ENCODE data around the gene CST6. TPM values are rescaled to one million over a fixed set of nuclear protein-coding genes. Genes with fewer than 3 reads are reported as not detected.

CST6 gene
- polyA plus RNA-seq, 2 of the 4 experiments (the other 2 are of a cell fraction): not detected

DNA sequence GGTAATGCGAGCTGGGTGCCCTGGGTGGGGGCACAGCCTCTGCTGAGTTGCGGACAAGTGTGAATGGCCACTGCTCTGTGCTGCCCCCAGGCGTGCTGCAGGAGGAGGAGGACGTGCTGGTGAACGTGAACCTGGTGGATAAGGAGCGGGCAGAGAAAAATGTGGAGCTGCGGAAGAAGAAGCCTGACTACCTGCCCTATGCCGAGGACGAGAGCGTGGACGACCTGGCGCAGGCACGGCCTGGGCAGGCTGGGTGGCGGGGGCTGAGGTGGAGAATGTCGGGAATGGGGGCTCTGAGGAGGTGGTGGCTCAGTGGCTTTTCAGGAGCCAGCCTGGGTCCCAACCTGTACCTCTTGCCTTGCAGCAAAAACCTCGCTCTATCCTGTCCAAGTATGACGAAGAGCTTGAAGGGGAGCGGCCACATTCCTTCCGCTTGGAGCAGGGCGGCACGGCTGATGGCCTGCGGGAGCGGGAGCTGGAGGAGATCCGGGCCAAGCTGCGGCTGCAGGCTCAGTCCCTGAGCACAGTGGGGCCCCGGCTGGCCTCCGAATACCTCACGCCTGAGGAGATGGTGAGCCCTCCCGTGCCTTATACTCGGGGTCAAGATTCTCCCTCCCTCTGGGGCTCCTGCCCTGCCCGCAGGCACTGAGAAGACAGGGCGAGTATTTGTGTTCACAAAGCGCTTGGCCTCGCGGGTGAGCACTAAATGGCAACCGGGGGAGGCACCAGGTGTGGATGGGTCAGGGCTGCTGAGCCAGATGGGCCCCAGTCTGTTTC, 45.6 kb upstream of the CST6 start (continued):
- no peak for TF ChIP-seq HDAC2 (IDR thresholded peaks at IDR 0.05)
- no peak for TF ChIP-seq RFX5 (IDR thresholded peaks at IDR 0.05)
- no peak for TF ChIP-seq RNF2 (IDR thresholded peaks at IDR 0.05; ENCODE audit: borderline replicate concordance, low read depth)
- TF ChIP-seq ZFP36 (IDR thresholded peaks at IDR 0.05; ENCODE audit: borderline replicate concordance, partially characterized antibody): no peak
- TF ChIP-seq HEYL (CRISPR knock-in tag; IDR thresholded peaks at IDR 0.05): no peak
- TF ChIP-seq KDM1A (IDR thresholded peaks at IDR 0.05; ENCODE audit: low read depth): no peak

GRCh38 chr11:65967329-65967934, 44.4 kb upstream of the CST6 start:
- peaks cover 12% of the 10 kb centered on the region; the same call in 2 of the 3 replicates for H3K4me1 ChIP-seq
- no peak for ATAC-seq
- H3K9me3 ChIP-seq: no peaks in the 10 kb centered on the region
- no peak for TF ChIP-seq TP53 (CRISPR knock-in tag; IDR thresholded peaks at IDR 0.05)
- no peak for TF ChIP-seq CTCF (IDR thresholded peaks at IDR 0.05)
- TF ChIP-seq HOXB5 (CRISPR knock-in tag; IDR thresholded peaks at IDR 0.05): no peak
- no peak for TF ChIP-seq MAZ (IDR thresholded peaks at IDR 0.05; ENCODE audit: borderline replicate concordance, low read depth, low read length)
- TF ChIP-seq PHF8 (IDR thresholded peaks at IDR 0.05; ENCODE audit: borderline replicate concordance, low read depth): no peak
- TF ChIP-seq FOSL2 (IDR thresholded peaks at IDR 0.05): no peak
- no peak for TF ChIP-seq FOSL2 (CRISPR knock-in tag; IDR thresholded peaks at IDR 0.05)
- TF ChIP-seq RAD21 (conservative IDR thresholded peaks at IDR 0.05 in 1 of 2, IDR thresholded peaks at IDR 0.05 in 1 of 2): no peak
- TF ChIP-seq MAFK (IDR thresholded peaks at IDR 0.05; ENCODE audit: partially characterized antibody): no peak
- no peak for TF ChIP-seq FOXS1 (CRISPR knock-in tag; IDR thresholded peaks at IDR 0.05)
- TF ChIP-seq, protein P1, sequence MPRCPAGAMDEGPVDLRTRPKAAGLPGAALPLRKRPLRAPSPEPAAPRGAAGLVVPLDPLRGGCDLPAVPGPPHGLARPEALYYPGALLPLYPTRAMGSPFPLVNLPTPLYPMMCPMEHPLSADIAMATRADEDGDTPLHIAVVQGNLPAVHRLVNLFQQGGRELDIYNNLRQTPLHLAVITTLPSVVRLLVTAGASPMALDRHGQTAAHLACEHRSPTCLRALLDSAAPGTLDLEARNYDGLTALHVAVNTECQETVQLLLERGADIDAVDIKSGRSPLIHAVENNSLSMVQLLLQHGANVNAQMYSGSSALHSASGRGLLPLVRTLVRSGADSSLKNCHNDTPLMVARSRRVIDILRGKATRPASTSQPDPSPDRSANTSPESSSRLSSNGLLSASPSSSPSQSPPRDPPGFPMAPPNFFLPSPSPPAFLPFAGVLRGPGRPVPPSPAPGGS (IDR thresholded peaks at IDR 0.05): no peak
- TF ChIP-seq POLR2A (IDR thresholded peaks at IDR 0.05; ENCODE audit: low read length): no peak
- no peak for TF ChIP-seq PBX3 (IDR thresholded peaks at IDR 0.05)
- no peak for TF ChIP-seq NFE2L2 (conservative IDR thresholded peaks at IDR 0.05; ENCODE audit: low read length)
- TF ChIP-seq ZSCAN20 (CRISPR knock-in tag; IDR thresholded peaks at IDR 0.05): no peak
- TF ChIP-seq ZC3H11A (IDR thresholded peaks at IDR 0.05): no peak
- TF ChIP-seq, protein P2, sequence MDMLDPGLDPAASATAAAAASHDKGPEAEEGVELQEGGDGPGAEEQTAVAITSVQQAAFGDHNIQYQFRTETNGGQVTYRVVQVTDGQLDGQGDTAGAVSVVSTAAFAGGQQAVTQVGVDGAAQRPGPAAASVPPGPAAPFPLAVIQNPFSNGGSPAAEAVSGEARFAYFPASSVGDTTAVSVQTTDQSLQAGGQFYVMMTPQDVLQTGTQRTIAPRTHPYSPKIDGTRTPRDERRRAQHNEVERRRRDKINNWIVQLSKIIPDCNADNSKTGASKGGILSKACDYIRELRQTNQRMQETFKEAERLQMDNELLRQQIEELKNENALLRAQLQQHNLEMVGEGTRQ (IDR thresholded peaks at IDR 0.05): no peak
- no peak for TF ChIP-seq CHD4 (IDR thresholded peaks at IDR 0.05; ENCODE audit: borderline replicate concordance)
- no peak for TF ChIP-seq NPAS2 (CRISPR knock-in tag; IDR thresholded peaks at IDR 0.05; ENCODE audit: borderline replicate concordance)
- TF ChIP-seq RFX5 (IDR thresholded peaks at IDR 0.05): no peak
- no peak for TF ChIP-seq RARB (CRISPR knock-in tag; IDR thresholded peaks at IDR 0.05)
- no peak for DNase-seq (ENCODE audit: low read depth in 1 of 2, low spot score in 1 of 2)
- H3K4me3 ChIP-seq: no peak overlapping the region
- H3K27ac ChIP-seq: no peak overlapping the region
- POLR2A ChIA-PET: no interaction called here
- FAIRE-seq: no peak
- CTCF ChIA-PET: interaction anchor here (0.6 to 6.3 kb wide), 5 partner anchors 10 to 83 kb away, joined by 3 to 35 read pairs (median 7); partner anchors contain the start of gene FIBP
- no peak overlapping the region for H3K4me2 ChIP-seq
- WGBS (ENCODE audit: missing lambda C conversion rate): 96% methylated on average over 29 of the region's 30 CpGs

Measured in A549 (cell line).